Measurements from ENCODE around the gene RASD2. TPM values are rescaled to one million over a fixed set of nuclear protein-coding genes. Genes with fewer than 3 reads are reported as not detected.

The RASD2 gene
- total RNA-seq, 1 donor from 2014 or later = 0.45 TPM

DNA sequence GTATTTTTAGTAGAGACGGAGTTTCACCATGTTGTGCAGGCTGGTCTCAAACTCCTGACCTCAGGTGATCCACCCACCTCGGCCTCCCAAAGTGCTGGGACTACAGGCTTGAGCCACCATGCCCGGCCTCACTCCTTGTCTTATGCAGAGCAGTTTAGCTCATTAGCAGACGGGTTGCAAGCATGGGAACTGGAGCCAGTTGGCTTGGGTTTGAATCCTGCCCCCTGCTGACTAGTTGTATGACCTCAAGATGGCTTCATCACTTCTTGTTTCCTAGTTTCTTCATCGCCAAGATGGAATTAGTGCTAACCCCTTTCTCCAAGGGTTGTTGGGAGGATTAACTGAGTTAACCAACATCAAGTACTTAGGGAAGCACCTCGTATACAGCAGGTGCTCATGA lies 23.4 kb upstream of the RASD2 start:
- DNase-seq (ENCODE audit: low spot score) (no peak), ATAC-seq (no peak)
- intact Hi-C loops (cut with DNase I) = no loop called here

DNA sequence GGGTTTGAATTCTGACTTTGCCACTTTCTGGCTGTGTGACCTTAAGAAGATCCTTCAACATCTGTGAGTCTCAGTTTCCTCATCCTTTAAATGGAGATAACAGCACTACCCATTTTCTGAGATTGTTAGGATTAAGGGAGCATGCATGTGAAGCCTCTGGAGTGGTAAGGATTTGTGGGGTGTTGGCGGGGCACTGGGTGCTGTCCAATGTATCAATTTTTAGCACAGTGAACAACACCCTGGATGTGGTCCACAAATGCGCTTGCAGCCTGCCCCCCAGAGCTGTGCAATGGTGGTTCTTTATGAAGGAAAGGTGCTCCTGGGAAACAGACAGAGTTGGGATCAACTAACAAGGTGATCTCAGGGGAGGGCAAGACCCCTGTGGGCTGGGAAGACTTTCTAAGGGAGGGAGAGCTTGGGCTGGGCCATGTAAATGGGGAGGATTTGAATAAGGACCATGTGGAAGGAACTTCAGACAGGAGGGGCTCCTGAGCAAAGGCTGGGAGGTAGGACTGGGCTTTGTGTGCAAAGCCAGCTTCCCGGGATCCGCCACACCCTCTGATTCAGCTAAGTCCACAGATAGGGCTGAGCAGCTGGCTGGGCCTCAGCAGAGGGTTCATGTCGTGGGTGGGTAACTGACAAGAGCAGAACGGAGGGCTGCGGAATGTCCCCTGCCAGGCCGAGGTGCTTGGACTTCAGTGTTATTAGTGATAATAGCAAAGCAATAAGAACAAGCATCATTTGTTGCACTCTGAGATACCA lies 22.7 kb upstream of the RASD2 start:
- no peak for DNase-seq (ENCODE audit: low spot score)
- no peak for ATAC-seq
- intact Hi-C loops (cut with DNase I) = no loop called here

DNA sequence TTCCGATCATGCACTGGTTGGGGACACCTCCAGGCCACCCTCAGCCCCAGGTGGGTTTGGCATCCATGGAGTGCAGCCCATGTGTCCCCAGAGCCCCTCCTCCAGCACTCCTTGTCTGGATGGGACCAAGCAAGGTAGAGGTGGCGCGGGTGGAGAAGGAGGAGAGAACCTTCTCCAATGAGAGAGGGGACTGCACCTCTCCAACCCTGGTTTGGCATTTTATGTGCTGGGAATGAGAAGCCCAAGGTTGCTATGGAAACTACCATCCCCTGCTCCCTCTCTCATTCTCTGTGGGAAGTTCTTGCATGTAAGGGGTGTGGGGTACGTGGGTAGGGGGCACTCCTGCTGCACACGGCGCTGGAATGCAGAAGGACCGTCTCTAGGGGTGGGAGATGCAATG lies 21.8 kb upstream of the RASD2 start:
- DNase-seq (ENCODE audit: low spot score) (no peak), ATAC-seq (no peak)
- intact Hi-C loops (cut with DNase I) = no loop called here

DNA sequence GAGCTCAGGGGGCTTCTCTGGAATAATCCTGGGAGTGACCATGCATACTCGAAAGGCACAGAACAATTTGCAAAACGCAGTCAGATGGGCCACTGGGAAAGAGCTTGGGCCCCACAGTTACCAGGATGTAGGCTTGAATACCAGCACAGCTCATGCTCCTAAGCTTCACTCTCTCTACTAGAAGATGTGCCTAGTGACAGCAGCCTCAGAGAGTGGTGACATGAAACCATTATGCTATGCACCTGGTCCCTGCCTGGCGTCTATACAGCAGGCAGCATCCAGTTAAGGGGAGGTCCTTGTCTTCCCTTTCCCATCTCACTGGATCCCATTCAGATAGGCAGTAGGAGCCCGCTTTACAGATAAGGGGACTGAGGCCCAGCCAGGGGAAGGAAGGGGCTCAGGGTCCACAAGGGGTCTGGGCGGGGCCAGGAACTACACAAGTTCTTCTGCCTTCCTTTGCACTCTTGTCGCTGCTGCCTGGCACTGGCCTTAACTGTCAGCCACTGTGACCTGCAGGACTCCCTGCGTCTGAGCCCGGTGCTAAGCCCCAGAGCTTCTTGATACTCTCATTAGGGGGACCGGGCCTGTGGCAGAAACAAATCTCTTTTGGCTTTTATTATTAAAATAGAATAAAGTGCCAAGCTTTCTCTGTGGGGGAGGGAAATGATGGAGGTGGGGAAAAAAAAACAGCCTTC lies 21.2 kb upstream of the RASD2 start:
- no peak for ATAC-seq
- no peak for DNase-seq (ENCODE audit: low spot score)
- intact Hi-C loops (cut with DNase I) = no loop called here

DNA sequence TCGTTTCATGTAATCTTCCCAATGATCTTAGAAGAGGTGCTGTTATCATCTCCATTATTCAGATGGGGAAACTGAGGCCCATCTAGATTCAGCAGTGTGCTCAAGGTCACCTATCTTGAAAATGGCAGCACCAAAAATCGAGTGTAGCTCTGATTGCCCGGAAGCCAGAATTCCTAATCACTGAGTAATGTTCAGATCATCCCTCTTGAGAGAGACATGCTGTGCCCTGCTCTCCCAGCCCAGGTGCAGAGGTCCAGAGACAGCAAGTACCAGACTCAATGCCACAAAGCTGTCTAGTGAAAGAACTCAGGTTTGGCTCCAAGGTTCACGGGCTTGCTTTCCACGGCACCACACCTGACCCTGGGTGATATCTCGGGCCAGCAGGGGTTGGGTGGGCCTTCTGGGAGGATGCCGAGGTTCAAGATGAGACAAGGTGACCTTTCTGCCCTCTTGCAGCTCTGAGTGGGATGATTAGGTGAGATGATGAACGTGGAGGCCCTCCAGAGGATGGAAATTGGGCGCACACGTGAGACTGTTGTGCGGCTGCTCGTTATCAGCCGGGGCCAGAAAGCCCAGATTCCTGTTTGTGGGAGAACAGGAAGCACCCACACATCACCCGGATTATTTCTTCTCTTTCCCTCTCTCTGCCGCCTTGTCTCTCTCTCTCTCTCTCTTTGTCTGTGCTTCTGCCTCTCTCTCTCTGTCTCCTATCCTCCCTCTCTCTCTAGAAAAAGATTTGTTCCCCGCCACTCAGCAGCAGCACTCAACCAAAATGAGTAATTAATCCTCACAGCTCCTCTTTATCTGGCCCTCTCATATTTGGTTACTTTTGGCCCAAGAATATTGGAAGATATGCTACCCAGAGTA lies 19.0 kb upstream of the RASD2 start:
- ATAC-seq = no peak
- DNase-seq (ENCODE audit: low spot score) = no peak
- intact Hi-C loops (cut with DNase I) = no loop called here

DNA sequence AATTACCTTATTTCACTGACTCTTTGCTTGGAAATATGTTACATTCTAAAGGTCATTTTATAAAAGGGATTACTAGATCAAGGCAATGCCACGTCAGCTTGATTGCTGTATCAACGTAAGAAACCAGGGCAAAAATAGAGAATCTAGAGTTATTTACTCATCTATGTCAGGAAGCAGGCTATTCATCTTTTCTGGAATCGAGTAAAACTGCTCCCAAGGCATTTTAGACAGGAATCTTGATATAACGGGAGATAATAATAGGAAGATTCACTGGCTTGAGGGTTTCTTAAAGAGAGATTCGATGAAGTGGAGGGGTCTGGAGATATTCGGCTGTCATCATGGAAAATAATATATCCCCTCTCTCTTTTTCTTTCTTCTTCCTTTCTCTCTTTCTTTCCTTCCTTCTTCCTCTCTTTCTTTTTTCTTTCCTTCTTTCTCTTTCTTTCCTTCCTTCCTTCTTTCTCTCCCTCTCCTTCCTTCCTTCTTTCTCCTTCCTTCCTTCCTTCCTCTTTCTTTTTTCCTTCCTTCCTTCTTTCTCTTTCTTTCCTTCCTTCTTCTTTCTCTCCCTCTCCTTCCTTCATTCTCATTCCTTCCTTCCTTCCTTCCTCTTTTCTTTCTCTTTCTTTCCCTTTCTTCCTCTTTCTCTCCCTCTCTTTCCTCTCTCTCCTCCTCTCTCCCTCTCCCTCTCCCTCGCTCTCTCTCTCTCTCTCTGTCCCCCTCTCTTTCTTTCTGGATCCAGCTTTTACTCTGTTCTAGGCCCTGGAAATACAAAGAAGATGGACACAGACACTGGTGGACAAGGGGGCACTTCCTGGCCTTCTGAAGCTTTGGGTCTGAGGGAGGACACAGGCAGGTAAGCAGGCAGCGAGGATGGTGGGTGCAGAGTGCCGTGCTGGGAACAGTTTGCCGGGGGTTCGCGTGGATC lies 18.1 kb upstream of the RASD2 start:
- ATAC-seq = no peak
- intact Hi-C loops (cut with DNase I) = no loop called here

DNA sequence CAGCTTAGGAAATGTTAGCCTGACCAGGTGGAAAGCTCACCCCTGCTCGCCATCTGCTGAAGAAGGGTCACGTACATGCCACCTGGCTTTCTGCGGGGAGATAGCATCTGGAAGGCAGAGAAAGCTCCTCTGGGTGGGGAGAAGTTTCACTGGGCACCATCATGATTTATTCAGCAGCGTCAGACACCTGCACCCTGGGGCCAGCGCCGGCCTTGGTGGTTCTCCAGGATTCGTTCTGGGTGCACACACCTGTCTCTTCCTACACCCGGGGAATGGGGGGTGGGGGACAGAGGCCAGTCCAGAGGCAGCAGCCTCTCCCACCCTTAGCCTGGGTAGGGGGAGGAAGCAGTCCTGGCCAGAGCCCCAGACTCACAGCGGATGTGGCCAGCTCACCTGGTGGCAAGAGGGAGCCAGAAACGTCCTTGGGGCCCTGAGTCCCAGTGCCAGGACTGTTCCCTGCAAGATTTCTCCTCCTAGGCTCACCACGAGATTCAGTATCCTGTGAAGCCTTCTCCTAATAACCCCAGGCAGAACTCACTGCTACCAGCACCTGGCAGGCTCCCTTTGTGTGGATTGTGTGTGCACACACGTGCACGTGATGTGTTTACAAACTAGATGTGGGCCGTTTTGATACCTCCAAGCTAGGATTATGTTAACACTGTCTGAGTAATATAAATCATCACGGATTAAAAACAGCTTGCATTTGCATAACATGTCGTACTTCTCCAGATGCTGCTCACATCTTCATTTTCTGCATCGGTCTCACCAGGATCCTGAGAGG lies 17.3 kb upstream of the RASD2 start:
- no peak for ATAC-seq
- intact Hi-C loops (cut with DNase I) = no loop called here
- DNase-seq (ENCODE audit: low spot score) = no peak

More for the DNA sequence above, 18.1 kb upstream of the RASD2 start:
- DNase-seq (ENCODE audit: low spot score) = no peak

DNA sequence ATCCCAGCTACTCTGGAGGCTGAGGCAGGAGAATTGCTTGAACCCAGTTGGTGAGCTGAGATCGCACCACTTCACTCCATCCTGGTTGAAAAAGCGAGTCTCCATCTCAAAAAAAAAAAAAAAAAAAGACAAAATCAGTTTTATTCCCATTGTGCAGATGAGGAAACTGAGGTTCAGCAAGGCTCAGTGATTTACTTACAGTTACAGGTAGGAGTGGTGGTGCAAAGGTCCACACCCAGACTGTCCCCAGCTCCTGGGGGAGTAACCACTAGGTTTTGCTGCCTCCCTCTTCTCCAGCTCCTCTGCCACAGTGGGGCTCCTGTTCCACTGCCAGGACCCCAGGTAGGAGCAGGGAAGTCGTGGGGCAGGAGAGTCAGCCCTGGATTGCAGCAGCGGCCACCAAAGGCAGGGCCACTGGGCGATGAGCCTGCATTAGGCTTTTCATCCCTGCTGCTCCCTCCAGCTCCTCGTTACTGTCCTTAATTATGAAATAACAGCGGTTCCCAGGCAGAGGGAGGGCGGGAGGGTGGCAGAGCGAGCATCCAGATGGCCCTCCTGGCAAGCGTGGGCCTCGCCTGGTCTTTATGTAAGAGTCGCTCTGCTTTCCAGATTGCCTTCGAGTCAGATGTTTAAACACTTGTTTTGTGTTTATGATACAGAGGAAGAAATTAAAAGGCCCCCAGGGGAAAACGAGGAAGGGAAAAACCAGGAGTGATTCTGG lies 15.5 kb upstream of the RASD2 start:
- ATAC-seq = peak; percentile 86
- intact Hi-C loops (cut with DNase I) = no loop called here
- no peak for DNase-seq (ENCODE audit: low spot score)

DNA sequence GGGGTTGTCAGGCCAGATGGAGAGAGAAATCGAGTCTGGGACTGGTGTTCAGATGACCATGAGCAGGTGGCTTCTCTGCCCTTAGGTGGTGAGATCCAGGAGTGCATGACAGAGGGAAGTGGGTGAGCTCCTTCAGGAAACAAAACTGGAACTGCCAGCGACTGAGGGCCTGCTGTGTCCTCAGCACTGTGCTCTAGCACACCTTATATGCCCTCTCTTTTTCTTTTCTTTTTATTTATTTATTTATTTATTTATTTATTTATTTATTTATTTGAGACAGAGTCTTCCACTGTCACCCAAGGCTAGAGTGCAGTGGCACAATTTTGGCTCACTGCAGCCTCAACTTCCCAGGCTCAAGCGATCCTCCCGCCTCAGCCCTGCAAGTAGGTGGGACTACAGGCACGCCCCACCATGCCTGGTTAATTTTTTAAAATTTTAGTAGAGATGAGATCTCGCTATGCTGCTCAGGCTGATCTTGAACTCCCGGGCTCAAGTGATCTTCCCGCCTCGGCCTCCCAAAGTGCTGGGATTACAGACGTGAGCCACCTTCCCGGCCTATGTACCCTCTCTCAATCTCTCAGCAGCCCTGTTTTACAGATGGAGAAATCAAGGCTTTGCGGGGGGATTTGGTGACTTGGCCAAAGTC lies 14.8 kb upstream of the RASD2 start:
- DNase-seq (ENCODE audit: low spot score) (no peak), ATAC-seq (peak; percentile 58)
- intact Hi-C loops (cut with DNase I) = no loop called here

DNA sequence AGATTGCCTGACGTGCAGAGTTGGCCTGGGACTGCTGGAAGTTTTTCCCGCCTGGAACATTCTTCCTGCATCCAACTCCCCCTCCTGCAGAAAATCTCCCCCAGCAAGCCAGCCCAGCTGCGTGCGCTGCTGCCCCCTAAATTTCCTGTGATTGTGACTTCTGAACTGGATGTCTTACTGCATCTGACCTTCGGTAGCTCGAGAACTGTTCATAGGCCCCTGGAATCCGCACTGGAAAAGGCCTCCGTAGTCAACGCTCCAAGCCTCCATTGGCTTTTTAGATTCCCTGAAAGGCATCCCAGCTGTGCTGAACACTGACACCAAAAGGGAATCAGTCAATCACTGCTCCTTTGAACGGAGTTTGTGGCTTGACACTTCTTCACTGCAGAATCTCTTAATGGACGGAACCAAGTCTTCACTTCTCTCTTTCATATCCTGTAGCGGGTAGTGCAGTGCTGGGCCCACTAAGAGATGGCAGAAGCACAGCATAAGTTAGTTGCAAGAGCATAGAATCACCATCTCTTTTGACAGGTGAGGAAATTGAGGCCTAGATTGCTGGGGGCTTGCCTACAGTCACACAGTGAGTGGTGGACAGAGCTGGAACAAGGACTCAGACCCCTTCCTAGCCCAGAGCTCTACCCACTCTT lies 14.2 kb upstream of the RASD2 start:
- intact Hi-C loops (cut with DNase I) = no loop called here
- DNase-seq (ENCODE audit: low spot score) = no peak
- ATAC-seq = peak; percentile 32

DNA sequence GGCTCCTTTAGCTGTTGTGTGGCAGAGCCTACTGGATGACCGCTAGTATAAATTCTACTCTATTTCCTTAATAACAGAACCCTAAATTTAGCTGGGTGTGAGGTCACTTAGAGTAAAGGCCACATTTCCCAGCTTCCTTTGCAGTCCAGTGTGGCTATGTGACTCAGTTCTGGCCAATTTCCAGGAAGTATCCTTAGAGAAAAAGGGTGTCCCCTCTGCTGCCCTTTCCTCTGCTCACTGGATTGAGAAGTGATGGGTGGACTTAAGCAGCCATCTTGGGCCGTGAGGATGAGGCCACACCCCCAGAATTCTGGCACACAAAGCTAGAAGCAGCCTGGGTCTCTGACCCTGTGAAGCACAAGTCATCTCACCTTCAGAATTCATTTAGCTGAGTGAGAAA lies 11.7 kb upstream of the RASD2 start:
- no peak for ATAC-seq
- no peak for DNase-seq (ENCODE audit: low spot score)
- intact Hi-C loops (cut with DNase I) = no loop called here

DNA sequence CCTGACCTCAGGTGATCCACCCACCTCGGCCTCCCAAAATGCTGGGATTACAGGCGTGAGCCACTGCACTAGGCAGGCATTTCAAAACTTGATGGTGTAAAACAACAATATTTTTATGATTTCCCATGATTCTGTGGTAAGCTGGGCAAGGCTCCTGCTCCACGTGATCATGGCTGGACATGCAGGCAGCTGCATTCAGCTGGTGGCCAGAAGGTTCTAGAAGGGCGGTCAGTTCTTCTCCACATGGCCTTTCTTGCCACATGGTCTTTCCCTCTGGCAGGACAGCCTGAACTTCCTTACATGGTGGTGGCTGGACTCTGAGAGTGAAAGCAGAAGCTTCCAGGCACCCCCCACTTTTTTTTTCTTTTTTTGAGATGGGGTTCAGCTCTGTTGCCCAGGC lies 9.9 kb upstream of the RASD2 start:
- intact Hi-C loops (cut with DNase I) = no loop called here
- ATAC-seq (no peak), DNase-seq (ENCODE audit: low spot score) (no peak)

DNA sequence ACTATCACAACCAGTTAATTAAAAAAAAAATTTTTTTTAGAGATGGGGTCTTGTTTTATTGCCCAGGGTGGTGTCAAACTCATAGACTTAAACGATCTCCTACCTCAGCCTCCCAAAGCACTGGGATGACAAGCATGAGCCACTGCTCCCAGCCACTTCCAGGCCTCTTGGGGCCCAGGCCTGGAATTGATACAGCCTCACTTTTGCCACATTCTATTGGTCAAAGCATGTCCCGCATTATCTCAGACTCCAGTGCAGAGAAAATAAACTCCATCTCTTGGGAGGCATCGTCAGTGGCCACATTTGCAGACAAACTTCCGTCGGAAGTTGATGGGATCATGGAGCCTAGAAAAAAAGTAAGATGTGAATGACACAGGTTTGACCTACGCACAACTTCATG lies 9.4 kb upstream of the RASD2 start:
- intact Hi-C loops (cut with DNase I) = no loop called here
- no peak for ATAC-seq
- DNase-seq (ENCODE audit: low spot score) = no peak

DNA sequence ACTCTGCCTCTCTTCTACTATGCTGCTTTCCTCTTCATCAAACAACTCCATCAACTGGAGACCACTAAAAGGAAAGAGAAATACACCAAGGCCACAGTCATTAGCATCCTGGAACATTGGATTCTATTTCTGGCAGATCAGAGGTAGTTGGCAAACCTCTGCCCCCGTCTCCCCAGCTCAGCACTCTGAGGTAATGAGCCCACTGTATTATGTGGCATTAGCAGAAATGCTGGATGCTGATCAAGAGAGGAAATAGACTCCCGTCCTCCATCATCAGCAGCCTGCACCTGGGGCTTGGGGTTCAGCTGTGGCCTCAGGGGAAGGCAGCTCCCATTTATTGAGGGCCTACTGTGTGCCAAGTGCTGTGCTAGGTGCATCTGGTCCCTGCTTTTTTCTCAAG lies 9.0 kb upstream of the RASD2 start:
- DNase-seq (ENCODE audit: low spot score) = no peak
- ATAC-seq = no peak
- intact Hi-C loops (cut with DNase I) = no loop called here

DNA sequence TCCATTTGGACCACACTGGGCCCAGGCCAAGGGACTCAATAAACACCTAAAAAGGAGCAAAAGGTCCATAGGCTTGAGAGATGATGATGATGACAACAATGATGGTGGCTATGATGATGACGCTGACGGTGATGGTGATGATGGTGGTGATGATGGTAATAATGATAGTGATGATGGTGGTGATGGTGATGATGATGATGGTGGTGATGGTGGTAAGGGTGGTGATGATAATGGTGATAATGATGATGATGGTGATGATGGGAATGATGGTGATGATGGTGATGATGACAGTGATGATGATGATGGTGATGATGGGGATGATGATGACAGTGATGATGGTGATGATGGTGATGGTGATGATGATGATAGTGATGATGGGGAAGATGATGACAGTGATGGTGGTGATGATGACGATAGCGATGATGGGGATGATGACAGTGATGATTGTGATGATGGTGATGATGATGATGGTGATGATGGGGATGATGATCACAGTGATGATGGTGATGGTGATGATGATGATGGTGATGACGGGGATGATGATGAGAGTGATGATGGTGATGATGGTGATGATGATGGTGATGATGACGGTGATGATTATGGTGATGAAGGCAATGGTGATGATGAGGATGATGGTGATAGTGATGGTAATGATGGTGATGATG lies 7.1 kb upstream of the RASD2 start:
- intact Hi-C loops (cut with DNase I) = no loop called here
- ATAC-seq (no peak), DNase-seq (ENCODE audit: low spot score) (no peak)

DNA sequence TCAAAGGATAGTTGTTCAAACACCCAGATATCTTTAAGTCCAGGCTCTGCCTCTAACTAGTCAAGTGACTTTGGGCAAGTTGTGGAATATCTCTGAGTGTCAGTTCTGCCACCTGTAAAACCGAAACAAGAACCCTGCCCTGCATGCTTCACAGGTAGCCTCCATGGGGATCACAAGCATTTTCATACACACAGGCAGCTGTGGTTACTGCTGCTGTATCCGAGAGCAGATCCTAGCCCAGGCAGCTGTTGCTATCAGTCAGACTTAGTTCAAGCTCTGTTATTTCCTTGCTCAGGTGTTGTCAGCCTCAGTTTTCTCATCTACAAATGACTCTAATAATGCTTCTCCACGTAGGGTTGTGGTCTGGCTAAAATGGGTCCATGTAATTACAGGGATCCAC lies 6.5 kb upstream of the RASD2 start:
- no peak for ATAC-seq

More for the DNA sequence above, 6.5 kb upstream of the RASD2 start:
- intact Hi-C loops (cut with DNase I) = no loop called here
- DNase-seq (ENCODE audit: low spot score) = no peak
